ENCODE data around the gene DPPA2. TPM values are rescaled to one million over a fixed set of nuclear protein-coding genes. Genes with fewer than 3 reads are reported as not detected.

DPPA2 gene
- total and polyA plus RNA-seq, 2 of the 8 experiments (the other 6 are each of a cell fraction or from before 2014, with no cell fraction given): 7.8 to 12.6 TPM

DNA sequence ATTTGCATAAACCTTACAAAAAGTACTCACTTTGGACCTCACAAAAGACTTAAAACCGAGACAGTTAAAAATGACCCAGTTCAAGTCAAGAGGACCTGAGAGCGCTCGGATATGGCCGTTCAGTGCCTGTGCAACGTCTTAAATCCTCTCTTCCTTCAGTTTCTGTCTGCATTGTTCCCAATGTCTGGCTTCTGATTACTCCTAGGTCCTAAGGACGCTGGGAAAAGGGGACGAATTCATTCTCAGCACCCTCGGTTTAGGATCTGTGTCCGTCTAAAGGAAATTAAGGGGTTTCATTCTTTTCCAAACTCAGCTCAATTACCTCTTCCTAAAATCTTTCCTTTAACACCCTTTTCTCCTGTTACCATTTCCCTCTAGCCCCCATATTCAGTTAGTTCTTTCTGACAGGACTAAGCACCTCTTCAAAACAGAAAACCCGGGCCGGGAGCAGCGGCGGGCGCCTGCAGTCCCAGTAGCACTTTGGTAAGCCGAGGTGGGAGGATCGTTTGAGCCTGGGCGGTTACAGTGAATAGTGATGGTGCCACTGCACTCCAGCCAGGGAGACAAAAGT, 20.1 kb upstream of the DPPA2 start:
- ChIA-PET POLR2A (ENCODE audit: partially characterized antibody) (interaction anchor here (0.9 to 37.7 kb wide), 9 partner anchors 3 to 64 kb away, joined by 3 to 681 read pairs (median 7); partner anchors contain the start of genes DPPA2 and DPPA4), CTCF (ENCODE audit: partially characterized antibody) (interaction anchor here (0.9 to 2.1 kb wide), 3 partner anchors 9 to 17 kb away, joined by 3 to 9 read pairs (median 4); no protein-coding TSS in a partner anchor)
- Histone ChIP-seq H2BK20ac (ENCODE audit: low read length) (no peak overlapping the region), H4K20me1 (replicated peaks in 1 of 2; ENCODE audit: control insufficient read depth in 1 of 2, insufficient read depth in 2 of 2, low read length in 2 of 2) (peaks cover 21 to 27% of the 10 kb centered on the region in 2 experiments), H3K27me3 (replicated peaks in 1 of 4; ENCODE audit: control insufficient read depth in 3 of 4, extremely low read depth in 1 of 4, insufficient read depth in 3 of 4, low read length in 3 of 4) (no peaks in the 10 kb centered on the region), H3K56ac (replicated peaks; ENCODE audit: insufficient read length, low read depth, low read length) (peak overlapping the region; percentile 95), H3K14ac (ENCODE audit: insufficient read length) (peak overlapping the region; percentile 92), H2AFZ (ENCODE audit: low read length) (no peak overlapping the region), H4K8ac (ENCODE audit: extremely low read depth, insufficient read depth, low read length) (peak overlapping the region; percentile 15; the same call in 1 of the 2 replicates), H4K91ac (replicated peaks; ENCODE audit: insufficient read length, low read length) (peak overlapping the region; percentile 95), H3K18ac (ENCODE audit: extremely low read depth, low read length) (peak overlapping the region; percentile 98), H3K4ac (replicated peaks; ENCODE audit: insufficient read length, low read depth, low read length) (peak overlapping the region; percentile 81), H3K23me2 (ENCODE audit: low read depth, low read length) (peaks cover 20% of the 10 kb centered on the region), H4K5ac (ENCODE audit: insufficient read length, low read depth, low read length) (peak overlapping the region; percentile 93), H3K27ac (ENCODE audit: low read depth, low read length) (peak overlapping the region; percentile 67), H2BK15ac (ENCODE audit: low read length) (no peak overlapping the region), H3K36me3 (ENCODE audit: control insufficient read depth in 2 of 4, insufficient read depth in 4 of 4, low read length in 3 of 4) (peaks cover 18 to 54% (median 35%) of the 10 kb centered on the region in 4 experiments), H2BK5ac (ENCODE audit: low read depth, low read length) (peak overlapping the region; percentile 94), H3K4me3 (ENCODE audit: extremely low read depth in 1 of 4, insufficient read depth in 2 of 4, low read depth in 3 of 4, low read length in 4 of 4) (peak overlapping the region; percentile 95 to 100 (median 96)), H3K9ac (replicated peaks in 1 of 4; ENCODE audit: extremely low read depth in 1 of 4, low read depth in 3 of 4, low read length in 3 of 4) (peak overlapping the region; percentile 85 to 98 (median 92)), H3K4me2 (ENCODE audit: insufficient read depth in 1 of 2, low read depth in 2 of 2, low read length in 2 of 2) (peak overlapping the region; percentile 88 to 100), H2BK12ac (ENCODE audit: low read depth, low read length) (0 out of 2 replicates have a peak overlapping the region, but pooled peaks have one; percentile 50), H2AK5ac (ENCODE audit: low read depth, low read length) (peak overlapping the region; percentile 43; the same call in 1 of the 2 replicates), H3K9me3 (ENCODE audit: insufficient read depth in 2 of 2, low read depth in 1 of 2, low read length in 1 of 2) (no peaks in the 10 kb centered on the region), H3K79me1 (ENCODE audit: low read depth, low read length) (no peaks in the 10 kb centered on the region; the same call in 1 of the 2 replicates), H3K23ac (ENCODE audit: insufficient read length) (no peak overlapping the region), H2BK120ac (replicated peaks; ENCODE audit: low read depth, low read length) (peak overlapping the region; percentile 79), H3K4me1 (replicated peaks in 1 of 4; ENCODE audit: control insufficient read depth in 3 of 4, insufficient read depth in 4 of 4, low read length in 3 of 4) (peaks cover 7 to 19% (median 14%) of the 10 kb centered on the region in 4 experiments), H3K79me2 (ENCODE audit: control insufficient read depth in 1 of 2, insufficient read depth in 2 of 2, low read length in 2 of 2) (peaks cover 52 to 91% of the 10 kb centered on the region in 2 experiments)
- TF ChIP-seq TBP (IDR thresholded peaks at IDR 0.05; ENCODE audit: low read depth, low read length) (no peak), CBX8 (IDR thresholded peaks at IDR 0.05; ENCODE audit: borderline replicate concordance, low read depth, low read length) (no peak), SP2 (IDR thresholded peaks at IDR 0.05; ENCODE audit: low read length) (no peak), TCF12 (IDR thresholded peaks at IDR 0.05; ENCODE audit: low read depth, low read length) (no peak), JUN (IDR thresholded peaks at IDR 0.05; ENCODE audit: low read depth, low read length) (no peak), GABPA (IDR thresholded peaks at IDR 0.05; ENCODE audit: borderline replicate concordance, insufficient read depth, low read length) (no peak), KDM5A (IDR thresholded peaks at IDR 0.05; ENCODE audit: low read length) (no peak), CHD1 (IDR thresholded peaks at IDR 0.05; ENCODE audit: low read depth, low read length) (peak; percentile 25; the same call in 1 of the 2 replicates), SIN3A (conservative IDR thresholded peaks at IDR 0.05 in 1 of 2, IDR thresholded peaks at IDR 0.05 in 1 of 2; ENCODE audit: low read depth in 1 of 2, low read length in 2 of 2) (no peak), SP4 (IDR thresholded peaks at IDR 0.05; ENCODE audit: low read length) (no peak), RBBP5 (IDR thresholded peaks at IDR 0.05; ENCODE audit: borderline replicate concordance, low read depth, low read length) (0 out of 2 replicates have a peak, but pooled peaks have one; percentile 8), TAF7 (optimal IDR thresholded peaks at IDR 0.05; ENCODE audit: borderline replicate concordance, low read depth, low read length) (peak; percentile 31), POLR2A (IDR thresholded peaks at IDR 0.05; ENCODE audit: control extremely low read depth in 1 of 2, low read depth in 2 of 2, low read length in 2 of 2) (peak in 1 of 2 experiments; percentile 30; a peak in 1 of 3 replicates)
- WGBS, 2 experiments (ENCODE audit: extremely low coverage in 1 of 2, insufficient coverage in 1 of 2, insufficient read length in 1 of 2, insufficient replicate concordance in 2 of 2, low coverage in 1 of 2, low lambda C conversion rate in 2 of 2, missing lambda C conversion rate in 1 of 2): 1% methylated on average over 17 of the region's 17 CpGs; no CpG with 5 or more reads in 1 of the 2 experiments
- FAIRE-seq: no peak
- DNase-seq (ENCODE audit: low read depth in 1 of 2, low spot score in 2 of 2): no peak
